Ramos (cell line): ENCODE data around the gene EHMT2.
"Not testable (repeated sequence)": the region's sequence is repeated elsewhere in the genome, so short reads cannot be mapped to it uniquely, and the experiment has no call there.

Experiments used
- in situ Hi-C: fragments of 300-500 bp; cut with MboI; formaldehyde crosslinking; loops from one replicate; pipeline ENCODE4 v1.14.3; 2022; ENCODE audit warnings: low sequenced_read_pairs; ENCODE audit not compliant: unreplicated experiment

The EHMT2 gene

GRCh38 chr6:31915756-31916155 is 18.3 kb upstream of the EHMT2 start:
- in situ Hi-C loops, result no loop called here

GRCh38 chr6:31915351-31915750 is 17.9 kb upstream of the EHMT2 start:
- in situ Hi-C loops, result no loop called here

GRCh38 chr6:31911826-31912585 is 14.5 kb upstream of the EHMT2 start:
- in situ Hi-C loops, result no loop called here

GRCh38 chr6:31909298-31909697 is 11.8 kb upstream of the EHMT2 start:
- in situ Hi-C loops, result not testable (repeated sequence)

GRCh38 chr6:31908791-31909190 is 11.3 kb upstream of the EHMT2 start:
- in situ Hi-C loops, result no loop called here

GRCh38 chr6:31908255-31908654 is 10.8 kb upstream of the EHMT2 start:
- in situ Hi-C loops, result not testable (repeated sequence)

GRCh38 chr6:31907158-31907813 is 9.8 kb upstream of the EHMT2 start:
- in situ Hi-C loops, result no loop called here

- in situ Hi-C loops, result not testable (repeated sequence)
These were observed 9.2 kb upstream of the EHMT2 start for GRCh38 chr6:31906727-31907126.

- in situ Hi-C loops, result no loop called here
These were observed 8.6 kb upstream of the EHMT2 start for GRCh38 chr6:31906122-31906521.

GRCh38 chr6:31905041-31905440 is 7.5 kb upstream of the EHMT2 start:
- in situ Hi-C loops, result no loop called here

GRCh38 chr6:31903957-31904356 is 6.5 kb upstream of the EHMT2 start:
- in situ Hi-C loops, result no loop called here

- in situ Hi-C loops, result no loop called here
These were observed 4.6 kb upstream of the EHMT2 start, which contains the start of gene ZBTB12 for GRCh38 chr6:31901953-31902643. Gene ZBTB12 (minus strand): TSS chr6:31902086. CDS start chr6:31901305, 781 bp downstream.

GRCh38 chr6:31901415-31901952 is 4.0 kb upstream of the EHMT2 start:
- in situ Hi-C loops, result no loop called here

- in situ Hi-C loops, result no loop called here
These were observed 3.5 kb upstream of the EHMT2 start for GRCh38 chr6:31900917-31901414.

GRCh38 chr6:31899882-31900722 is 2.6 kb upstream of the EHMT2 start:
- in situ Hi-C loops, result no loop called here

- in situ Hi-C loops, result no loop called here
These were observed 1.7 kb upstream of the EHMT2 start for GRCh38 chr6:31899215-31899614.

GRCh38 chr6:31898383-31899011 is 999 bp upstream of the EHMT2 start:
- in situ Hi-C loops, result no loop called here

GRCh38 chr6:31896856-31897611 is 464 bp downstream of the EHMT2 start:
- in situ Hi-C loops, result no loop called here

- in situ Hi-C loops, result no loop called here
These were observed 1.0 kb downstream of the EHMT2 start for GRCh38 chr6:31896493-31896855.
